H1 (cell line): ENCODE results near the gene CEP128. TPM values are rescaled to one million over a fixed set of nuclear protein-coding genes. Genes with fewer than 3 reads are reported as not detected.

Source experiments
- CTCF ChIA-PET: fragments of 300-600 bp; sonication (Branson Sonifier 250); formaldehyde crosslinking; loops from one replicate; lab custom pipeline; 2021; ENCODE audit not compliant: partially characterized antibody; lab: Charles Lee
- POLR2A ChIA-PET: fragments of 300-600 bp; sonication (Branson Sonifier 250); formaldehyde crosslinking; loops from one replicate; lab custom pipeline; 2021; ENCODE audit warnings: inconsistent platforms; ENCODE audit not compliant: partially characterized antibody; lab: Charles Lee
- DNase-seq, 2 experiments: peaks; one replicate each; pipeline versions ENCODE4 v3.0.0 to v3.0.0-alpha.2; 2010 to 2022; ENCODE audit warnings: low spot score in 2 of 2, low read depth in 1 of 2, mixed read lengths in 1 of 2
- FAIRE-seq: peaks from 2 replicates; lab custom pipeline; 2011; peaks lifted over from hg19 to GRCh38; lab: Jason Lieb, UNC
- H2AFZ ChIP-seq: 2 replicates; pipeline ENCODE4 v1.8.1; 2012; ENCODE audit warnings: low read length, inconsistent platforms
- H2AK5ac ChIP-seq: 2 replicates; pipeline ENCODE4 v1.6.1; 2013; ENCODE audit warnings: low read depth, low read length
- H2BK120ac ChIP-seq: replicated peaks from 2 replicates; pipeline ENCODE3; 2013; ENCODE audit warnings: low read depth, low read length, inconsistent platforms
- H2BK12ac ChIP-seq: 2 replicates; pipeline ENCODE4 v1.6.1; 2013; ENCODE audit warnings: low read depth, low read length
- H2BK15ac ChIP-seq: 2 replicates; pipeline ENCODE4 v1.6.1; 2013; ENCODE audit warnings: low read length
- H2BK20ac ChIP-seq: 2 replicates; pipeline ENCODE4 v1.6.1; 2013; ENCODE audit warnings: low read length
- H2BK5ac ChIP-seq: 2 replicates; pipeline ENCODE4 v1.6.1; 2013; ENCODE audit warnings: low read depth, low read length
- H3K14ac ChIP-seq: 2 replicates; pipeline ENCODE4 v1.6.1; 2013; ENCODE audit warnings: inconsistent platforms; ENCODE audit not compliant: insufficient read length
- H3K18ac ChIP-seq: 2 replicates; pipeline ENCODE4 v1.6.1; 2013; ENCODE audit warnings: low read length; ENCODE audit errors: extremely low read depth
- H3K23ac ChIP-seq: 2 replicates; pipeline ENCODE4 v1.6.1; 2013; ENCODE audit warnings: inconsistent platforms; ENCODE audit not compliant: insufficient read length
- H3K23me2 ChIP-seq: 2 replicates; pipeline ENCODE4 v1.6.1; 2013; ENCODE audit warnings: low read depth, low read length
- H3K27ac ChIP-seq: 2 replicates; pipeline ENCODE4 v1.6.1; 2011; ENCODE audit warnings: low read depth, low read length, inconsistent platforms
- H3K27me3 ChIP-seq, 4 experiments: replicated peaks in 1 of 4; 1 replicate in 1 of 4; 2 replicates in 3 of 4; pipeline versions ENCODE4 v1.6.1 to v1.8.1; 2011 to 2013; ENCODE audit warnings: low read length in 3 of 4, mild to moderate bottlenecking in 3 of 4, inconsistent platforms in 2 of 4, mixed read lengths in 2 of 4, moderate library complexity in 1 of 4; ENCODE audit not compliant: control insufficient read depth in 3 of 4, insufficient read depth in 3 of 4; ENCODE audit errors: extremely low read depth in 1 of 4
- H3K36me3 ChIP-seq, 4 experiments: 2 replicates each; pipeline versions ENCODE4 v1.6.1 to v1.8.1; 2011 to 2013; ENCODE audit warnings: mild to moderate bottlenecking in 4 of 4, low read length in 3 of 4, moderate library complexity in 2 of 4, control low read depth in 1 of 4, inconsistent platforms in 1 of 4; ENCODE audit not compliant: insufficient read depth in 4 of 4, control insufficient read depth in 2 of 4
- H3K4ac ChIP-seq: replicated peaks from 2 replicates; pipeline ENCODE3; 2013; ENCODE audit warnings: low read length, low read depth, mixed read lengths, inconsistent platforms; ENCODE audit not compliant: insufficient read length
- H3K4me1 ChIP-seq, 4 experiments: replicated peaks in 1 of 4; 1 replicate in 1 of 4; 2 replicates in 3 of 4; pipeline versions ENCODE4 v1.6.1 to v1.8.1; 2011 to 2013; ENCODE audit warnings: low read length in 3 of 4, inconsistent platforms in 2 of 4, mixed read lengths in 1 of 4; ENCODE audit not compliant: insufficient read depth in 4 of 4, control insufficient read depth in 3 of 4
- H3K4me2 ChIP-seq, 2 experiments: 2 replicates each; pipeline versions ENCODE4 v1.6.1 to v1.8.1; 2011 to 2013; ENCODE audit warnings: low read depth in 2 of 2, low read length in 2 of 2, control low read depth in 1 of 2, inconsistent platforms in 1 of 2, mild to moderate bottlenecking in 1 of 2; ENCODE audit not compliant: insufficient read depth in 1 of 2
- H3K4me3 ChIP-seq, 4 experiments: fragments of 200-600, 300-600 bp in 1 of 4; sonication (generic), shearing (Covaris generic), sonication (Bioruptor Twin) in 1 of 4; 2 replicates each; pipeline versions ENCODE4 v1.5.1 to v1.8.1; 2011 to 2016; ENCODE audit warnings: low read length in 4 of 4, low read depth in 3 of 4, control low read depth in 2 of 4, inconsistent platforms in 2 of 4, mild to moderate bottlenecking in 2 of 4, mixed read lengths in 1 of 4, moderate library complexity in 1 of 4; ENCODE audit not compliant: insufficient read depth in 2 of 4; ENCODE audit errors: extremely low read depth in 1 of 4
- H3K56ac ChIP-seq: replicated peaks from 2 replicates; pipeline ENCODE3; 2013; ENCODE audit warnings: low read depth, mild to moderate bottlenecking, mixed read lengths, low read length, inconsistent platforms; ENCODE audit not compliant: insufficient read length
- H3K79me1 ChIP-seq: 2 replicates; pipeline ENCODE4 v1.6.1; 2013; ENCODE audit warnings: low read depth, low read length, control low read depth
- H3K79me2 ChIP-seq, 2 experiments: 2 replicates each; pipeline versions ENCODE4 v1.6.1 to v1.8.1; 2012 to 2013; ENCODE audit warnings: low read length in 2 of 2, mild to moderate bottlenecking in 2 of 2, inconsistent platforms in 1 of 2; ENCODE audit not compliant: insufficient read depth in 2 of 2, control insufficient read depth in 1 of 2
- H3K9ac ChIP-seq, 4 experiments: replicated peaks in 1 of 4; 1 replicate in 1 of 4; 2 replicates in 3 of 4; pipeline versions ENCODE4 v1.6.1 to v1.8.1; 2011 to 2013; ENCODE audit warnings: low read depth in 3 of 4, low read length in 3 of 4, control low read depth in 2 of 4, mild to moderate bottlenecking in 2 of 4, moderate library complexity in 2 of 4, inconsistent platforms in 1 of 4; ENCODE audit errors: extremely low read depth in 1 of 4
- H3K9me3 ChIP-seq, 2 experiments: 2 replicates each; pipeline versions ENCODE4 v1.6.1 to v1.8.1; 2012 to 2013; ENCODE audit warnings: mild to moderate bottlenecking in 2 of 2, moderate library complexity in 2 of 2, control low read depth in 1 of 2, inconsistent platforms in 1 of 2, low read depth in 1 of 2, low read length in 1 of 2, mixed read lengths in 1 of 2; ENCODE audit not compliant: insufficient read depth in 2 of 2
- H4K20me1 ChIP-seq, 2 experiments: replicated peaks in 1 of 2; 2 replicates each; pipeline versions ENCODE3 to v1.8.1; 2011 to 2013; ENCODE audit warnings: inconsistent platforms in 2 of 2, low read length in 2 of 2, mild to moderate bottlenecking in 1 of 2; ENCODE audit not compliant: insufficient read depth in 2 of 2, control insufficient read depth in 1 of 2
- H4K5ac ChIP-seq: 2 replicates; pipeline ENCODE4 v1.6.1; 2013; ENCODE audit warnings: low read length, low read depth, mixed read lengths, inconsistent platforms; ENCODE audit not compliant: insufficient read length
- H4K8ac ChIP-seq: 2 replicates; pipeline ENCODE4 v1.8.0; 2013; ENCODE audit warnings: mild to moderate bottlenecking, moderate library complexity, low read length, inconsistent platforms; ENCODE audit not compliant: insufficient read depth; ENCODE audit errors: extremely low read depth
- H4K91ac ChIP-seq: replicated peaks from 2 replicates; pipeline ENCODE3; 2013; ENCODE audit warnings: low read length, mixed read lengths, inconsistent platforms; ENCODE audit not compliant: insufficient read length
- BRCA1 ChIP-seq: IDR thresholded peaks from 2 replicates; pipeline ENCODE4 v1.6.1; 2012; ENCODE audit warnings: low read depth, low read length, improper control_type of control experiment
- RXRA ChIP-seq: IDR thresholded peaks from 2 replicates; pipeline ENCODE4 v1.6.1; 2011; ENCODE audit warnings: low read depth, mild to moderate bottlenecking, low read length, moderate library complexity; ENCODE audit not compliant: insufficient read depth
- whole genome bisulfite sequencing, 2 experiments: shearing (Covaris generic) in 1 of 2; methylation state at CpG; one replicate each; pipeline versions ENCODE4 v1.1.6 to v1.1.7; 2013 to 2015; ENCODE audit warnings: low lambda C conversion rate in 2 of 2, mixed read lengths in 2 of 2, inconsistent platforms in 1 of 2, low coverage in 1 of 2, missing lambda C conversion rate in 1 of 2; ENCODE audit not compliant: insufficient replicate concordance in 2 of 2, insufficient coverage in 1 of 2, insufficient read length in 1 of 2; ENCODE audit errors: extremely low coverage in 1 of 2, missing lambda C conversion rate in 1 of 2; 5-methylcytosine and 5-hydroxymethylcytosine counted together
- polyA plus RNA-seq, 7 experiments: library from polyadenylated mRNA; depleted of rRNA in 3 of 7; stranded (reverse) in 5 of 7; unstranded in 2 of 7; fragments of >200 nt in 5 of 7; fragments of 200-250 nt in 2 of 7; gene quantifications; 1 replicate in 5 of 7; 2 replicates in 1 of 7; 4 replicates in 1 of 7; pipeline versions ENCODE4 v1.2.1 to v1.2.3, GENCODE V29; 2011 to 2013; ENCODE audit warnings: missing spikeins in 2 of 7, mixed read lengths in 2 of 7
- total RNA-seq: library from RNA; stranded (reverse); fragmentation: NEBNext Ultra II Directional; extraction: Animal tissue kit (Norgen Biotek cat#: 25700); gene quantifications from 2 replicates; pipeline ENCODE4 v1.2.1, GENCODE V29; 2021
- TF ChIP-seq, protein P1 (sequence below), 3 experiments: IDR thresholded peaks; 1 replicate in 2 of 3; 2 replicates in 1 of 3; pipeline versions ENCODE4 v1.5.1 to v1.6.1; 2011; ENCODE audit warnings: low read length in 3 of 3, mild to moderate bottlenecking in 3 of 3, inconsistent platforms in 2 of 3, low read depth in 1 of 3, moderate library complexity in 1 of 3; ENCODE audit not compliant: insufficient read depth in 1 of 3; ENCODE audit errors: control extremely low read depth in 1 of 3

CEP128 gene
- total and polyA plus RNA-seq, 2 of the 8 experiments (the other 6 are each of a cell fraction or from before 2014, with no cell fraction given) = 1.9 to 17.0 TPM

- Histone ChIP-seq H2AK5ac (no peak overlapping the region), H3K4ac (no peak overlapping the region), H3K9ac (no peak overlapping the region), H2BK12ac (no peak overlapping the region), H3K23ac (no peak overlapping the region), H3K4me1 (peaks cover 0 to 2% (median 0%) of the 10 kb centered on the region in 4 experiments; a peak in 1 of 7 replicates), H3K27me3 (no peaks in the 10 kb centered on the region), H3K79me2 (no peaks in the 10 kb centered on the region), H3K4me2 (no peak overlapping the region), H2BK5ac (no peak overlapping the region), H3K18ac (no peak overlapping the region), H4K91ac (no peak overlapping the region), H4K20me1 (no peaks in the 10 kb centered on the region), H3K56ac (no peak overlapping the region), H3K9me3 (no peaks in the 10 kb centered on the region), H4K5ac (no peak overlapping the region), H2AFZ (no peak overlapping the region), H3K14ac (no peak overlapping the region), H2BK20ac (no peak overlapping the region), H3K36me3 (no peaks in the 10 kb centered on the region), H3K23me2 (no peaks in the 10 kb centered on the region), H3K27ac (no peak overlapping the region), H4K8ac (no peak overlapping the region), H3K4me3 (no peak overlapping the region), H2BK15ac (no peak overlapping the region), H3K79me1 (no peaks in the 10 kb centered on the region), H2BK120ac (no peak overlapping the region)
- FAIRE-seq (no peak), DNase-seq (no peak)
- 83% methylated on average over 2 of the region's 2 CpGs; no CpG with 5 or more reads in 1 of the 2 experiments for WGBS, 2 experiments
- CTCF ChIA-PET = no interaction called here
- POLR2A ChIA-PET = no interaction called here
- TF ChIP-seq, protein P1, sequence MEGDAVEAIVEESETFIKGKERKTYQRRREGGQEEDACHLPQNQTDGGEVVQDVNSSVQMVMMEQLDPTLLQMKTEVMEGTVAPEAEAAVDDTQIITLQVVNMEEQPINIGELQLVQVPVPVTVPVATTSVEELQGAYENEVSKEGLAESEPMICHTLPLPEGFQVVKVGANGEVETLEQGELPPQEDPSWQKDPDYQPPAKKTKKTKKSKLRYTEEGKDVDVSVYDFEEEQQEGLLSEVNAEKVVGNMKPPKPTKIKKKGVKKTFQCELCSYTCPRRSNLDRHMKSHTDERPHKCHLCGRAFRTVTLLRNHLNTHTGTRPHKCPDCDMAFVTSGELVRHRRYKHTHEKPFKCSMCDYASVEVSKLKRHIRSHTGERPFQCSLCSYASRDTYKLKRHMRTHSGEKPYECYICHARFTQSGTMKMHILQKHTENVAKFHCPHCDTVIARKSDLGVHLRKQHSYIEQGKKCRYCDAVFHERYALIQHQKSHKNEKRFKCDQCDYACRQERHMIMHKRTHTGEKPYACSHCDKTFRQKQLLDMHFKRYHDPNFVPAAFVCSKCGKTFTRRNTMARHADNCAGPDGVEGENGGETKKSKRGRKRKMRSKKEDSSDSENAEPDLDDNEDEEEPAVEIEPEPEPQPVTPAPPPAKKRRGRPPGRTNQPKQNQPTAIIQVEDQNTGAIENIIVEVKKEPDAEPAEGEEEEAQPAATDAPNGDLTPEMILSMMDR (IDR thresholded peaks at IDR 0.05; ENCODE audit: control extremely low read depth in 1 of 3, insufficient read depth in 1 of 3, low read depth in 1 of 3, low read length in 3 of 3) = no peak
- TF ChIP-seq BRCA1 (no peak), RXRA (no peak)
Measured at GRCh38 chr14:80485764-80486163, 455.8 kb downstream of the CEP128 start.
